IPS DF 4.7 (cell line): ENCODE results near the gene ECHDC3.

Experiments used
- DNase-seq: peaks from one replicate; pipeline ENCODE4 v3.0.0-alpha.2; 2013; ENCODE audit warnings: low spot score; ENCODE audit errors: extremely low read depth

The ECHDC3 gene

GRCh38 chr10:11776080-11776479, 33.9 kb downstream of the ECHDC3 start:
- DNase-seq = no peak

DNA sequence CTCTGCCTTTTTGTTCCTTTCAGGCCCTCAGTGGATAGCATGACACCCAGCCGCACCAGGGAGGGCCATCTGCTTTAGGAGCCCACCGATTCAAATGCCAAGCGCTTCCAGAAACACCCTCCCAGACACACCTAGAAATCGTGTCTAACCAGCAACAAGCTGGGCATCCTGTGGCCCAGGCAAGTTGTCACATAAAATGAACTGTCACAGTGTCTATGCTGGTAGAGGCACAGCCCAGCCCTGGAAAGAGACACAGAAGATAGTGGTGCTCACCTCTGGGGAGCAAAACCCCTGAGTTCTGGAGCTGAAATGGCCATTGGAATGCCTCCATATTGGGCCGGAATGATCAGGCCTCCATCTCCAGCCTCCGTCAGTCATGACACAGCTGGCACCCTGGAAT, 38.9 kb downstream of the ECHDC3 start:
- DNase-seq = no peak

- DNase-seq = no peak
Measured at GRCh38 chr10:11782793-11783557, 40.8 kb downstream of the ECHDC3 start.

DNA sequence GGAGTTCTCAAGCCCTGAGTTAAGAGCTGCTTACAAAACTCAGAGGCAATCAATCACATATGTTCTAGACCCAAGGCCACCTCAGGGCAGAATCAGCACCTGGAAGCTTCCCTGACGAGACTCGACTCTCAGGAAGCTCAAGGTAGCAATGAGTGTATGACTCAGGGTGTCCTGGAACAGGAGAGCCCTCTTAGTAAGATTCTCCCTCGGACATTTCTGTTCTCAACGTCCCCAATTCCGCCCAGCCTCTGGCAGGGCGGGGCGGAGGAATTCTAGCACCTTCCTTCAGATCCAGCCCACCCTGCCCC, 41.3 kb downstream of the ECHDC3 start:
- no peak for DNase-seq

- no peak for DNase-seq
Measured at GRCh38 chr10:11787374-11787773, 45.2 kb downstream of the ECHDC3 start.

DNA sequence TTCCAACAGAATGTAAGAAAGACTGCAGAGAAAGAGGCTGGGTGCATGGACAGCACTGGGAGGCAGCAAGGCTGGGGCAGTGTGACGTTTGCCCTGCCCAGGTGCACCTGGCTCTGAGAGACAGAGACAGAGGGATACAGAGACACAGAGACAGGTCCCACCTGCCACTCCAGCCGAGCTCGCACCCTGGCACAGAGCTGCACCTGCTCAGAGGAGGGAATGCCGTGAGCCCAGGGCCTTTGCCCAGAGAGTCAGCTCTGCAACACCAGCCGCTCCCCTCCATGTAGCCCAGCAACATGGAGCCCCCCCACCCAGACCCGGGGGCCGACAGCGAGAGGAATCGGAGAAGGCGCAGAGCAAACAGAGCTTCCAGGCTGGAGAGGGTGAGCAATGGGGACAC, 45.7 kb downstream of the ECHDC3 start:
- no peak for DNase-seq

- no peak for DNase-seq
Measured at GRCh38 chr10:11789306-11789705, 47.1 kb downstream of the ECHDC3 start.

DNA sequence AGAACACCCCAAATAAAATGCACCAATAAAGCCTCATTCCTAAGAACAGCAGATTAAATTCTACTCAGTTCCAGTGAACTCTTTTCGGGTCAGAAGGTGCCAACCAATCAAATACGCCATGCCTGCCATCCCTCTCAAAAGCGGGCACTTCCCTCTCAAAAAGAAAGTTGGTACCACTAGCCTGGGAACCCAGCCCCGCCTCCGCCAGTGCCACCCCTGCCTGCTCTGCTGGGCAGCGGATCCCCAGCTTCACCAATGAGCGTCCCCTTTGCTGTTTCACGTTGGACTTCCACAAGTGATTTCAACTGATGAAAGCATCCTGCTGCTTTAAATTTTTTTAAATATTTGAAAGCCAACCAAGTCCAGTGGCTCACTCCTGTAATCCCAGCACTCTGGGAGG, 47.8 kb downstream of the ECHDC3 start:
- DNase-seq = no peak

DNA sequence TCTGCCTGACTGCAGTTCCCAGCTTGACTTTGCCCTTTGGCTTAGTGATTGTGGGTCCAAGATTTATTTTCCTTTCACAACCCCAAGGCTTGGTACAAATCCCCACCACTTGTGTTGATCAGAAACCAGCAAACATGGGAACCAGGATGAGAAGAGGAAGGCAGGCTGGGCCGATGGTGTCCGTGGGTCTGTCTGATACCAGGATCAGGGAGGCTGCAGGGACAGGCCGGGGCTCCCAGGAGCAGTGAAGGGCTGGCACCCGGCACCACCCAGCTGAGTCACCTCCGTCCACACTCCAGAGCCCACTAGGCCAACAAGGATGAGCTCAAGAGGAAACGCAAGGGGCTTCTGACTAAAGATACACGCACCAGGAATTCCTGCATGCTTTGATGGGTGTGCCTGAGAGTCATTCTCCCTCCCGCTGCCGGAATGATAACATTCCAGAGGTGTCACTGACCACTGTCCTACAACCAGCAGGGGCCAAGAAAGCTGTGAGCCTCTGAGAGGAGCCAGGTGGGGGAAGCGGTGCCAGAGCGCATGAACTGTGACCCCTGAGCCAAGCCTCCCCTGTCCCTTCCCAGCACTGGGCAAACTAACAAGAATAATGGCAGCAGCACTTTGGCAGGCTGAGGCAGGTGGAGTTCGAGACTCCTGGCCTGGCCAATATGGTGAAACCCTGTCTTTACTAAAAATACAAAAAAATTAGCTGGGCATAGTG, 51.7 kb downstream of the ECHDC3 start:
- DNase-seq = no peak

GRCh38 chr10:11794566-11794965, 52.4 kb downstream of the ECHDC3 start:
- DNase-seq = no peak

DNA sequence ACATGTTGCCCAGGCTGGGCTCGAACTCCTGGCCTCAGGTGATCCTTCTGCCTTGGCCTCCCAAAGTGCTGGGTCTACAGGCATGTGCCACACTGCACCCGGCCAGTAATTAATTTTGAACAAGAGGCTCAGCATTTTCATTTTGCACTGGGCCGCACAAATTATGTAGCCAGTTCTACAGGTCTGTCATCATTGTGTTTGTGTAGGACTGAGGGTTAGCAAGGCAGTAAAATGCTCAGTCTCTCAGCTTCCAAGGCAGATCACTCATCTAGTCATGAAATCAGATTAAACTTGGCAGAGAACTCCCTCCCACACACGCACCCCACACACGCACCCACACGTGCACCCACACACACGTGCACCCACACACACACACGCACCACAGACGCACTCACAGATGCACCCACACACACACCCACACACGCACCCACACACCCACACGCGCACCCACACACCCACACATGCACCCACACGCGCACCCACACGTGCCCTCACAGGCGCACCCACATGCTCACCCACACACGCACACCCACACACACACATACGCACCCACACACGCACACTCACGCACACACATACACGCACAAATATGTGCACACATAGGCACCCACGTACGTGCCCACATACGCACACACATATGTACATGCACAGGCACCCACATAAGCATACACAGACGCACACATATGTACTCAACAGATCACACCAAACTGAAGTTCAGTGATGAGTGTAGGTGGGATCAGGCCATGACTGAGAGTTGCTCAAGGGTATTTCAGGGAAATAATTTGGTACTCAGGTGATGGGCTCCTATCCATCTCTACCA, 53.1 kb downstream of the ECHDC3 start:
- DNase-seq = no peak

DNA sequence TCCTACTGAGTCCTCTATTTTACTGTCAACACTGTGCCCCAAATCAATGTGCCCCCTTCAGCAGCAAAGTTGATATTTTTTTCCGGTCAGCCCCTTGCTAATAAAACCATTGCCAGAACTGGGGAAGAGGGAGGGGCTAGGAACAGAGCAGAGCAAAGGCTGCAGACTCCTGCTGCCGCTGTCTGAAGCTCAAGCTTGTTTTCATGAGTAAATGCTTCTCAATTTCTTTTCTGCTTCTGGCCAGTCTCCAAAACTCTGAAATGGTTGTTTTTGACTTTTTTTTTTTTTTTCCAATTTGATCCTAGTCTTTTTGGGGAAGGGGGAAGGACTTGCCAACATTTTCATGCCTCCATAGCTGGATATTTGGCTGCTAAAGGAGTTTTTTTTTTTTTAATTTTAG, 54.3 kb downstream of the ECHDC3 start:
- DNase-seq = no peak

DNA sequence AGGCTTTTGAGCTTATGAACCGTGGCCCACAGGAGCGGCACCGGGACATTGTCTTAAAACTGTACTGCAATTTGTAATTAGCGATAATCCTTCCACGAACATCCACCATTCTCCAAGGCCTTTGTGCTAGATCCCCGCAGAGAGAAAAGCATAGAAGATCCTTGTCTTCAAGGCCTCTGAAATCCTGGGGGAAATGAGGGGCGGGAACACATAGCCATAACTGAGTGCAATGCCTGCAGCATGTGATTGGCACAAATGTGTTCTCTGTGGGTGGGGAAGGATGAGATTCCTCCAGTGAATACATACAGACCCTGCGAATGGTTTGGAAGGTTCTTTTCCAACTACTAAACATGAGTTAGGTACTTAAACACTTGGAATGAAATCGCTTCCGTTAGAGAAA, 55.1 kb downstream of the ECHDC3 start:
- DNase-seq = no peak

DNA sequence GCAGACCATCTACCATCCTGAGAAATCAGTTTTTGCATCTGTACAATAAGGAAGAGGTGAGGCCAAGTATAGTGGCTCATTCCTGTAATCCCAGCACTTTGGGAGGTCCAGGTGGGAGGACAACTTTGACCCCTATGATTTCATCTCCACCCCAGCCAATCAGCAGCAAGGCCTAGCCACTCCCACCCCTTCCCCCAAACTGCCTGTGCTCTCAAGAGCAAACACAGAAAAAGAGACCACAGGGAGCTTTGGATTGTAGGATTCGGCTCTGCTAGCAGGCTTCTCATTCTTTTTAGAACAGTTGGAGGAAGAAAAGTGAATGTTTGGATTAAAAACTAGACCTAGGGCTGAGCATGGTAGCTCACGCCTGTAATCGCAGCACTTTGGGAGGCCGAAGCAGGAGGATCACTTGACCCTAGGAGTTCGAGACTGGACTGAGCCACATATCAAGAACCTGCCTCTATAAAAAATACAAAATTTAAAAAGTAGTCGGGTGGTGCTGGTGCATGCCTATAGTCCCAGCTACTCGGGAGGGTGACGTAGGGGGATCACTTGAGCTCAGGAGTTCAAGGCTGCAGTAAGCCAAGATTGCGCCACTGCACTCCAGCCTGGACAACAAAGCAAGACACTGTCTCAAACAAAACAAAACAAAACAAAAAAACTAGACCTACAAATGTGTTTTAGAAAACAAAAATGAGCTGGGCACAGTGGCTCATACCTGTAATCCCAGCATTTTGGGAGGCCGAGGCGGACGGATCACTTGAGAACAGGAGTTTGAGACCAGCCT, 55.9 kb downstream of the ECHDC3 start:
- no peak for DNase-seq

- no peak for DNase-seq
Measured at GRCh38 chr10:11798845-11799735, 56.9 kb downstream of the ECHDC3 start.

GRCh38 chr10:11799736-11800080, 57.5 kb downstream of the ECHDC3 start:
- no peak for DNase-seq

DNA sequence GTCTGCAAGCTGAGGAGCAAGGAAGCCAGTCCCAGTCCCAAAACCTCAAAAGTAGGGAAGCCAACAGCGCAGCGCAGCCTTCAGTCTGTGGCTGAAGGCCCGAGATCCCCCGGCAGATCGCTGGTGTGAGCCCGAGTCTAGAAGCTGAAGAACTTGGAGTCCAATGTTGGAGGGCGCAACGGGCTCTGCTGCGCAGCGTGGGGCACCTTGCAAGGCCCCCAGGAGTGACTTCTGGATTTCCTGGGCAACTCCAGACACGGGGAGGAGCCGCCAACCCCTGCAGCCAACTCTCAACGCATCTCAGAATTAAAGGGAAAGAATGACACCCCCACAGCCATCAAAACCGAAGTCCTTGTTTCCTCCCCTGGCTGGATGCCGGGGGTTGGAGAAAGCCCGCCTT, 62.2 kb downstream of the ECHDC3 start:
- DNase-seq = no peak

GRCh38 chr10:11805792-11806191, 63.6 kb downstream of the ECHDC3 start:
- DNase-seq = no peak

GRCh38 chr10:11806706-11807105, 64.5 kb downstream of the ECHDC3 start:
- no peak for DNase-seq

DNA sequence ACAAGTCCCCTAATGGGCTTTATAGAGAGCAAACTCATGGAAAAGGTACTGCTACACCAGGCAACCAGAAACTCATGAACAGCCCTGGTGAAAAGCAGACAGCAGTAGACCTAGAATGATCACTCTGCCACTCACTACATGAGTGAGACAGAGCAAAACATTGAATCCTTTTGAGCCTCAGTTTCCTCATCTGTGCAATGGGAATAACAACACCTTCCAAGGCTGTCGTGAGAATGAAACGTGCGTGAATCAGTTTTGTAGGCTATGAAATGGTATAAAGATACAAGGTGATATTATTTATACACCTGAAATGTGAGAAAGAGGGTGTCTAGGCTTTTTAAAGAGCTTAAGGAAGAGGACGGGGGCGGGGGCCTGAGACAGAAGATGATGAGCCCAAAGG, 66.6 kb downstream of the ECHDC3 start:
- no peak for DNase-seq

DNA sequence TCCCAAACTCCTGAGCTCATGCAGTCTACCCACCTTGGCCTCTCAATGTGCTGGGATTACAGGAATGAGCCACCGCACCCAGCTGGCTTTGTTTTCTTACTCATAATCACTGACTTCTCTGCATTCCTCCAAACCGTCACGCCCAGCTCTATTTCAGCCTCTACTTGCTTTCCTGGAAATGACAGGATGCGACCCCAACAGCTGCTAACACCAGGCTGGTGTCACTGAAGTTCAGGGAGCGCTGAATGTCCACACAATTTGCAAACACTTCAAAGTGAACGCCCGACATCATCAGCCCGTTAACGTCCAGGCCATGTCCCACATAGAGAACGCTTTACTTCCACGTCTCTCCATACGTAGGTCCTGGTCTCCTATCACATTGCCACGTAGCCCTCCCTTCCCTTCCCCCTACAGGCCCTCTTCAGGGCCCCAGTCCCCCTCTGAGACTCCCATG, 68.2 kb downstream of the ECHDC3 start:
- DNase-seq = no peak
